ENCODE results near the gene CCDC158. TPM values are rescaled to one million over a fixed set of nuclear protein-coding genes. Genes with fewer than 3 reads are reported as not detected.

CCDC158 gene
- polyA plus RNA-seq, 1 of the 3 experiments (the other 2 are of a cell fraction), result not detected

DNA sequence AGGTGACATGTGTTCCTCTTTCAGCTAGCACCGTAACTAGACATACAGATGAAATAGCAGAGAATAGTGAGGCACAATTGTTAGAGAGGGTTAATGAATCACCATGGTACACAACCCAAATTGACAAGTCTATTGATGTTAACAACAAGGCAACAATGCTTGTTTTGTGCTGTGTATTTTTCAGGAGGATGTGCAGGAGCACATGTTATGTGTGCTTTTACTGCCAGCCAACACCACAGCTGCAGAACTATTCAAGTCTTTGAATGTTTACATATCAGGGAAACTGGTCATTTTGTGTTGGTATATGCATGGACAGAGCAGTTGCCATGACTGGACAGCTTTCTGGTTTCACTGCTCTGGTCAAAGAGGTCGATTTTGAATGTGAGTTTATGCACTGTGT is 81.6 kb downstream of the CCDC158 start (continued):
- TF ChIP-seq, protein P1, sequence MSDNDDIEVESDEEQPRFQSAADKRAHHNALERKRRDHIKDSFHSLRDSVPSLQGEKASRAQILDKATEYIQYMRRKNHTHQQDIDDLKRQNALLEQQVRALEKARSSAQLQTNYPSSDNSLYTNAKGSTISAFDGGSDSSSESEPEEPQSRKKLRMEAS (IDR thresholded peaks at IDR 0.05; ENCODE audit: low read depth), result no peak
- TF ChIP-seq RAD21 (IDR thresholded peaks at IDR 0.05; ENCODE audit: low read length), result no peak
- TF ChIP-seq, protein P2, sequence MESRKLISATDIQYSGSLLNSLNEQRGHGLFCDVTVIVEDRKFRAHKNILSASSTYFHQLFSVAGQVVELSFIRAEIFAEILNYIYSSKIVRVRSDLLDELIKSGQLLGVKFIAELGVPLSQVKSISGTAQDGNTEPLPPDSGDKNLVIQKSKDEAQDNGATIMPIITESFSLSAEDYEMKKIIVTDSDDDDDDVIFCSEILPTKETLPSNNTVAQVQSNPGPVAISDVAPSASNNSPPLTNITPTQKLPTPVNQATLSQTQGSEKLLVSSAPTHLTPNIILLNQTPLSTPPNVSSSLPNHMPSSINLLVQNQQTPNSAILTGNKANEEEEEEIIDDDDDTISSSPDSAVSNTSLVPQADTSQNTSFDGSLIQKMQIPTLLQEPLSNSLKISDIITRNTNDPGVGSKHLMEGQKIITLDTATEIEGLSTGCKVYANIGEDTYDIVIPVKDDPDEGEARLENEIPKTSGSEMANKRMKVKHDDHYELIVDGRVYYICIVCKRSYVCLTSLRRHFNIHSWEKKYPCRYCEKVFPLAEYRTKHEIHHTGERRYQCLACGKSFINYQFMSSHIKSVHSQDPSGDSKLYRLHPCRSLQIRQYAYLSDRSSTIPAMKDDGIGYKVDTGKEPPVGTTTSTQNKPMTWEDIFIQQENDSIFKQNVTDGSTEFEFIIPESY (IDR thresholded peaks at IDR 0.05; ENCODE audit: borderline replicate concordance, low read depth), result no peak
- no peak for TF ChIP-seq RCOR1 (IDR thresholded peaks at IDR 0.05; ENCODE audit: low read length)
- TF ChIP-seq, protein P3, sequence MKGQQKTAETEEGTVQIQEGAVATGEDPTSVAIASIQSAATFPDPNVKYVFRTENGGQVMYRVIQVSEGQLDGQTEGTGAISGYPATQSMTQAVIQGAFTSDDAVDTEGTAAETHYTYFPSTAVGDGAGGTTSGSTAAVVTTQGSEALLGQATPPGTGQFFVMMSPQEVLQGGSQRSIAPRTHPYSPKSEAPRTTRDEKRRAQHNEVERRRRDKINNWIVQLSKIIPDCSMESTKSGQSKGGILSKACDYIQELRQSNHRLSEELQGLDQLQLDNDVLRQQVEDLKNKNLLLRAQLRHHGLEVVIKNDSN (IDR thresholded peaks at IDR 0.05; ENCODE audit: borderline replicate concordance, low read depth), result no peak
- TF ChIP-seq JUND (IDR thresholded peaks at IDR 0.05), result no peak
- no peak for TF ChIP-seq ELF1 (IDR thresholded peaks at IDR 0.05)
- TF ChIP-seq NFIC (IDR thresholded peaks at IDR 0.05; ENCODE audit: borderline replicate concordance), result no peak
- TF ChIP-seq, protein P4, sequence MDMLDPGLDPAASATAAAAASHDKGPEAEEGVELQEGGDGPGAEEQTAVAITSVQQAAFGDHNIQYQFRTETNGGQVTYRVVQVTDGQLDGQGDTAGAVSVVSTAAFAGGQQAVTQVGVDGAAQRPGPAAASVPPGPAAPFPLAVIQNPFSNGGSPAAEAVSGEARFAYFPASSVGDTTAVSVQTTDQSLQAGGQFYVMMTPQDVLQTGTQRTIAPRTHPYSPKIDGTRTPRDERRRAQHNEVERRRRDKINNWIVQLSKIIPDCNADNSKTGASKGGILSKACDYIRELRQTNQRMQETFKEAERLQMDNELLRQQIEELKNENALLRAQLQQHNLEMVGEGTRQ (IDR thresholded peaks at IDR 0.05; ENCODE audit: borderline replicate concordance, low read depth, low read length), result no peak
- TF ChIP-seq FOSL2 (IDR thresholded peaks at IDR 0.05; ENCODE audit: borderline replicate concordance, low read depth), result no peak

DNA sequence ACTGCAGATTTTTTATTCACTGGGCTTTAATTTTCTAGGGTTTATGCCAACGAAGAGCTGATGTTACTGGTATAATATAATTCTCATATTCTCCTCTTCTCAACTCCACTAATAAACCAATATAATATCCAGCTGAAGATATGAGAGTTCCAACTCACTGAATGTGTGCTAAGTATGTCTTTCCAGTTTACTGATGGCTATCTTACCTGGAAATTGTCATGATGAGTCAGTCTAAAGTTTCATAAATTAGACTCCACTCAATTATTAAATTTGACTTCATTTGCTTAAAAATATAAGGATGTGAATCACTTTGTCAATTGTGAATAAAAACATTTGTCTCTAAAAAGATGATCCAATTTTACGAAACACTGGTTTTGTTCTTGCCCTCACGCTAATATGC is 86.1 kb downstream of the CCDC158 start:
- TF ChIP-seq, protein P5, sequence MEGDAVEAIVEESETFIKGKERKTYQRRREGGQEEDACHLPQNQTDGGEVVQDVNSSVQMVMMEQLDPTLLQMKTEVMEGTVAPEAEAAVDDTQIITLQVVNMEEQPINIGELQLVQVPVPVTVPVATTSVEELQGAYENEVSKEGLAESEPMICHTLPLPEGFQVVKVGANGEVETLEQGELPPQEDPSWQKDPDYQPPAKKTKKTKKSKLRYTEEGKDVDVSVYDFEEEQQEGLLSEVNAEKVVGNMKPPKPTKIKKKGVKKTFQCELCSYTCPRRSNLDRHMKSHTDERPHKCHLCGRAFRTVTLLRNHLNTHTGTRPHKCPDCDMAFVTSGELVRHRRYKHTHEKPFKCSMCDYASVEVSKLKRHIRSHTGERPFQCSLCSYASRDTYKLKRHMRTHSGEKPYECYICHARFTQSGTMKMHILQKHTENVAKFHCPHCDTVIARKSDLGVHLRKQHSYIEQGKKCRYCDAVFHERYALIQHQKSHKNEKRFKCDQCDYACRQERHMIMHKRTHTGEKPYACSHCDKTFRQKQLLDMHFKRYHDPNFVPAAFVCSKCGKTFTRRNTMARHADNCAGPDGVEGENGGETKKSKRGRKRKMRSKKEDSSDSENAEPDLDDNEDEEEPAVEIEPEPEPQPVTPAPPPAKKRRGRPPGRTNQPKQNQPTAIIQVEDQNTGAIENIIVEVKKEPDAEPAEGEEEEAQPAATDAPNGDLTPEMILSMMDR (IDR thresholded peaks at IDR 0.05), result no peak
- TF ChIP-seq JUND (IDR thresholded peaks at IDR 0.05) (no peak), ELF1 (IDR thresholded peaks at IDR 0.05) (no peak), SMC3 (IDR thresholded peaks at IDR 0.05; ENCODE audit: low read depth, low read length) (no peak), NFIC (IDR thresholded peaks at IDR 0.05; ENCODE audit: borderline replicate concordance) (no peak), CHD2 (IDR thresholded peaks at IDR 0.05; ENCODE audit: low read length, partially characterized antibody) (no peak), EZH2phosphoT487 (IDR thresholded peaks at IDR 0.05; ENCODE audit: borderline replicate concordance, low read depth) (no peak)
- TF ChIP-seq, protein P6, sequence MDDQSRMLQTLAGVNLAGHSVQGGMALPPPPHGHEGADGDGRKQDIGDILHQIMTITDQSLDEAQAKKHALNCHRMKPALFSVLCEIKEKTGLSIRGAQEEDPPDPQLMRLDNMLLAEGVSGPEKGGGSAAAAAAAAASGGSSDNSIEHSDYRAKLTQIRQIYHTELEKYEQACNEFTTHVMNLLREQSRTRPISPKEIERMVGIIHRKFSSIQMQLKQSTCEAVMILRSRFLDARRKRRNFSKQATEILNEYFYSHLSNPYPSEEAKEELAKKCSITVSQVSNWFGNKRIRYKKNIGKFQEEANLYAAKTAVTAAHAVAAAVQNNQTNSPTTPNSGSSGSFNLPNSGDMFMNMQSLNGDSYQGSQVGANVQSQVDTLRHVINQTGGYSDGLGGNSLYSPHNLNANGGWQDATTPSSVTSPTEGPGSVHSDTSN (IDR thresholded peaks at IDR 0.05), result no peak
- H3K27me3 ChIP-seq (ENCODE audit: insufficient read depth), result no peaks in the 10 kb centered on the region
- no peak for DNase-seq
- no peaks in the 10 kb centered on the region for H3K9me3 ChIP-seq
- H3K79me2 ChIP-seq (ENCODE audit: insufficient read depth), result no peaks in the 10 kb centered on the region
- no peaks in the 10 kb centered on the region for H4K20me1 ChIP-seq (ENCODE audit: insufficient read depth)
- peaks cover 4% of the 10 kb centered on the region for H3F3A ChIP-seq (replicated peaks; ENCODE audit: insufficient read depth)
- no peak overlapping the region for H3K4me2 ChIP-seq
- CTCF ChIA-PET, result interaction anchor here (1.0 to 1.3 kb wide), 2 partner anchors 12 to 43 kb away, joined by 4 to 6 read pairs; no protein-coding TSS in a partner anchor
- no peak overlapping the region for H3K4me3 ChIP-seq (ENCODE audit: low read depth in 2 of 2, low read length in 1 of 2)
- 58% methylated on average over 3 of the region's 3 CpGs for WGBS (ENCODE audit: low lambda C conversion rate)
- H3K4me1 ChIP-seq (ENCODE audit: control insufficient read depth in 1 of 2, insufficient read depth in 2 of 2, low read depth in 1 of 2, low read length in 1 of 2), result no peaks in the 10 kb centered on the region
- H3K36me3 ChIP-seq (replicated peaks in 1 of 2; ENCODE audit: control insufficient read depth in 1 of 2, insufficient read depth in 2 of 2, low read length in 1 of 2), result no peaks in the 10 kb centered on the region
- no peak overlapping the region for H3K9ac ChIP-seq
- no peak overlapping the region for H3K27ac ChIP-seq (ENCODE audit: low read depth in 2 of 2, low read length in 1 of 2)
- POLR2A ChIA-PET, result no interaction called here
- no peak overlapping the region for H2AFZ ChIP-seq (ENCODE audit: low read depth)
- H3K9me2 ChIP-seq, result no peaks in the 10 kb centered on the region
